GM21367 (cell line): ENCODE results near the gene FGFR2.

Experiments used
- ATAC-seq: cut with Tn5 transposase; IDR thresholded peaks from one replicate; pipeline ENCODE4 v1.9.1; 2021; ENCODE audit not compliant: unreplicated experiment

Gene FGFR2

DNA sequence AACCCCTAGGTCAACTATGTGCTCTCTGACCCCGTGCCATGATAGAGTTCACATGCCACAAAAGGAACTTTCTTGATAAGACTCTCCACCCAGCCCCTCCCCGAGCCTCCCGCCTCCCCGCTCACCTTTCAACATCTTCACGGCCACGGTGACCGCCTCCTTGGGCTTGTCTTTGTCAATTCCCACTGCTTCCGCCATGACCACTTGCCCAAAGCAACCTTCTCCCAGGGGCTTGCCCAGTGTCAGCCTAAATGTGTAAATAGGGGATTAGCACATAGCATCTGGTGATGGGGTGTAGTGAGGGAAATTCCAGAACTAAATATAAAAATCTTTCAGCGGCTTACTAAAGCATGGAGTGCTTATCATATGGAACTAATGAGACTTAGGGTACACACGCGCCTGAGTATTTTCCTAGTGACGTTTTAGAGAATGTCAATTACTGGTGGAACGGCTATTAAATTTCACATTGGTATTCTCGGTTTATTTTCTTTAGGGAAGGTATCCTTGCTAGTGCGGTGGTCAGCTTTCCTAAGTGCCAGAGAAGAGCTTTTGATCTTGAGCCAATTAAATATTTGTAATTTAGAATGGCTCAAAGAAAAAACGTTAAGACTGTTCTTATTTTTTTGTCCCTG, 97.4 kb downstream of the FGFR2 start:
- ATAC-seq = no peak

DNA sequence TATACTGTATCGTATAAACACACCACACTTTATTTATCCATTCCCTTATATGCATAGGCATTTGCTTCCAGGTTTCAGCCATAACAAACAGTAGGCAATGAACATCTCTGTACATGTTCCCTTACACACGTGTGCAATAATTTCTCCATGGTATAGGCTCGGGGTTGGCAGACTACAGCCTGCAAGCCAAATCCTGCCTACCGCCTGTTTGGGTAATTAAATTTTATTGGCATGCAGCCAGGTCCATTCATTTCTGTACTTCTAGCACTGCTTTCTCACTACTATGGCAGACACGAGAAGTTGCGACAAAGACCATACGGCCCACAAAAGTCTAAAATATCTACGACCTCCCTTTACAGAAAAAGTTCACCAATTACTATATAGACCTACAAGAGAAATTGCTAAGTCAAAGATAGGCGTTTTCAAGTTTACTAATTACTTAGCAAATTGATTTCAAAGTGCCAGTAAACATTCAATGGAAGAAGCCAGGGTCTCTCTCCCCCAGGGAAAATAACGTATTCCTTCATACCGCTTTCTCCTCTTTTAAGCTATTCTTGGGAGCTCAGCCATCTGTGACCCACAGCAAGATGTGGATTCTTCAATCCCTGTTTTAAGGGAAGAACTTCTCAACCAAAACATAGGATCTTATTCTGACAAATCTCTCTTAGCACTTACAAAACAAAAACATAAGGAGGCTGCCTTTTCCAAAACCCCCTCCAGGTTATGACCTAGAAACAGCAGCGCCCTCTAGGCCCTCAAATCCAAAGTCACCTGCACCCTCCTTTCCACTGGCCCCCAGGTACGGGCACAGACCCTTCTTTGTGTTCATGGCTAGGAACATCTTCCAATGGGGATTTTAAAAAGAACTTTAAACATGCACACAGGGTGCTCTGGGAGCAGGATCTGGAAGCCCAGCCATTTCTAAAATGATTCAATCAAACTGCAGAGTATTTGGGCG, 100.5 kb downstream of the FGFR2 start:
- ATAC-seq = no peak

DNA sequence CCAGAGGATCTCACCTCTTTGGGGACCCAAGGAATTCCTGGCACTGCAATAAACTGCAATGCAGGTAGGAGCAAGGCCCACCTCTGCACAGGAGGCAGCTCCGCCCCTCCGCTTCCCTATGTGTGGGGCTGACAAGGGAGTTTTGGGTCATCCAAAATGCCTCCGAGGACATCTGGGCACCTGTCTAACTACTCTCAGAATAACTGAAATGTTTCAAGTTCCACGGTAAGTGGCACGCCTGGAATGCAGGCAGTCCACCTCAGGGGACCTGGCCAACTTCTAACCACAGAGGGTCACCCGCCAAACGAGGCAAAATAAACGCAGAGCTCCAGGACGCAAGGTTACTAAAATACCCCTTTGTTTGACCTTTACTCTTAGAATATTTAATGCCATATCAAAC, 102.5 kb downstream of the FGFR2 start:
- no peak for ATAC-seq

DNA sequence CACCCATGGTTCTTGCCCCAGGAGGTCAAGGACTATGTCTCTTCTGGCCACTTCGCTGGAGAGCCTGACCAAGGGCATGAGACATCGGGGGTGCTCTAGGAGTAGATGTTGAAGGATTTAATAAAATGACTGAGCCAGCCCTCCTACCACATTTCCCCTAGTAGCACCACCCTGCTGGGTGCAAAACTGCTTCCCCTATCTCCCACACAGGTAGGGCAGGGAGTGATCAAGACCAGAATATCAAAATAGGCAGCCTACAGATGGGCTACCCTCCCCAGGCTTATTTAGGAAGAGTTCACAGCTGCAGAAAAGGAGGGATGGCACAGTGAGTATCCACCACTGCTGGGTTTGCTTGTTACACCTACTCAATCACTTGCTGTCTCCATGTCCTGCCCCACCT, 103.9 kb downstream of the FGFR2 start:
- no peak for ATAC-seq

DNA sequence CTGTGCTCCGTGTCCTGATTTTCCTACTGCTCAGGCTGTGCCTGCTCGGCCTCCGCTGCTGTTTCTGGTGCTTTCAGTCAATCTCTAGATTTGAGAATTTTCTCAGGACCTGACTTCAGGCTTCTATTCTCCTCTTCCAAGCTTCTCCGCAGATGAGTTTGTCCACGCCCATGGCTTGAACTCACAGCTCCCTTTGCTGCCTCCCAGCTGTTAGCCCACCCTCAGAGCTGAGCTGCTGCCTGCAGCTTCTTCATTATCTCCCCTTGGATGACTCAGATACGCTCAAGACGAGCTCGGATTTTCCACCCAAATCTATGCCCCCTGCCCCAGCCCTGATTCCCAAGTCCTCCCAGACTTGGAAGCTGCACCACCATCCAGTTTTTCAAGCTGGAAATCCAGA, 104.7 kb downstream of the FGFR2 start:
- no peak for ATAC-seq

DNA sequence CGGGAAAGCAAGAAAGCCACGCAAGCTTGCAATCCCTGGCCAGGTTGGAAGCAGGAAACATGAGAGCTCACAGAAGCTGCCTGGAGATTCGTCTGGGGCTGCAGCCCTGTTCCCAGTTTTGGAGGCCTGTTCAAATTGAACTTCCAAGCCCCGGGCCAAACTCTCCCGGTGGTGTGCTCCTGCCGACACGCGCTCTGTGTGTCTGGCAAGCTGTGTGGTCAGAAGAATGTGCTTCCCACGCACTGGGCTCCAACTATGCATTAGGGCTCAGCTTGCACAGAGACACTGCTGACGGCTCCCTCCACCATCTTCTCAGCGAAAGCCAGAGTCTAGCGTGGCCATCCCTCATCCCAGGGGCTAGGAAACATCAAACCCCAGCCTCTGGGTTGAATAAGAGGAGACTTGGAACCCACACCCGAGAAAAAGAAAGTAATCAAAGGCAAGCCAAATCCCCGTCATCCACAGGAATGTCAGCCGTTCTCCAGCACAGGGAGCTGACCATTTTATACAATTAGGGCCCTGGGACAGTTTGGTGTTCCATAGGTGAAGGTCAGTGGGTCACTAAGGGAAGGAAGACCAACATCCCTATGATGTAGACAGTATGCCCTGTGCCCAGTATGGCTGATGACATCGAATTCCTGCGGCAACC, 107.2 kb downstream of the FGFR2 start:
- no peak for ATAC-seq

DNA sequence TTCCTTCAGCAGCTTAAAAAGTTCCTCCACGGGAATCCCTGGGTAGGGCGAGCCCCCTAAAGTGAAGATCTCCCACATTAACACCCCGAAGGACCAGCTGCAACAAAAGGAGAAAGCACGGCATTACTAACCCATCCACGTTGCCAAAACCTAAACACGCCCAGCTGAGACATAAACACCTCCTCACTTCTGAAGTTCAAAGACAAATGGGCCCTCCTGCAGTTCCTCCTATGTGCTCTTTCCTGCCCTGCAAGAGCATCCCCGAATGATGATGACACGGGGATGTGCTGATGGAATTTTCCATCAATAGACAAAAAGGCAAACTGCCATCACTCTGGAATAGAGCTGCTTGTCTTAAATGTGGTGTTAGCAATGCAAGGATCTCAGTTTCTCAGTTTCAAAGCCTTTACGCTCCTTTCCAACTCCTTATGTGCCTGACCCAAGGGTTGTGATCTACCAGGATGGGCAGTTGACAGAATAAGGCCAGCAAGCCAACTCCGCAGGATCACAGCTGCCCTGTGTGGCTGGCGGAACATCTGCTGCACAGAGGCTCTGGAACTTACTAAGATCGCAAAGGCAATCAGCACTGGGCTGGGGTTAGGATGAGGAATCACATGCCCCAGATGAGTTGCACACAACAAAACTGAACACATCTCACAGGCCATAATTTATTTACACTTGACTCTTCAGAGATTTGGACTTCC, 112.7 kb downstream of the FGFR2 start:
- ATAC-seq = no peak

DNA sequence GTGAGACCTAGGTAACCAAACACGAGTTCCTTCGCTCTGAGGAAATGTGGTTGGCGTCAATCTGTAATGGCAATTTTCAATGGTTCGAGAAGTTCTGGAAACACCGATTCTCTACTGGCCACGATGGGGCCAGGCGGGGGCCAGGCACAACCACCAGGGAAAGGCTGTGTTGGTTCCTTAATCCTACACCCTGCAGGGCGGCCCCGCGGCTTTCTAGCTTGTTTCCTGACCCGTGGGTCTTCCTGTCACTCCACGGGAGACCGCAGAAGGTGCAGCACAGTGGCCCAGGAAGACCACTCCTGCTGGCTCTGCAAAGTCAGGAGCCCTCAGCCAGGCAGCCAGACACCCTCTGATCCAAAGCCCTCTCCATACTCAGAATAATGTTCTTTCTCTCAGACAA, 113.4 kb downstream of the FGFR2 start:
- ATAC-seq = no peak

DNA sequence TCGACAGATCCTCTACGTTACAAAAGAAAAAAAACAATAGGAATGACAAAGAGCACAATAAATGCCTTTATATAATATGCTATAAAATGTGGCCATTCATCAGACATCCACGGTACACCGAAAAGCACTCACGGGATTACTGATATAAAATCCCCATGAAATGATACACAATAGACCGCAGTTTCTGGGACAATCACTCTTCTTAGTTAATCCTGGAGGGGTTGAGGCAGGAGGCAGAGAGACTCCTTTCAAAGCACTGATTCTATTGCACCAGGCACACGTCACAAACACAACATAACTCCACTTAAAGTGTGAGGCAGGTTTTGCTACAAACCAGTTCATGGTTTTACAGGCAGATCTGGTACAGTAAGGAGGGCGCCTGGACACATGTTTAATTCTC, 113.8 kb downstream of the FGFR2 start:
- no peak for ATAC-seq

DNA sequence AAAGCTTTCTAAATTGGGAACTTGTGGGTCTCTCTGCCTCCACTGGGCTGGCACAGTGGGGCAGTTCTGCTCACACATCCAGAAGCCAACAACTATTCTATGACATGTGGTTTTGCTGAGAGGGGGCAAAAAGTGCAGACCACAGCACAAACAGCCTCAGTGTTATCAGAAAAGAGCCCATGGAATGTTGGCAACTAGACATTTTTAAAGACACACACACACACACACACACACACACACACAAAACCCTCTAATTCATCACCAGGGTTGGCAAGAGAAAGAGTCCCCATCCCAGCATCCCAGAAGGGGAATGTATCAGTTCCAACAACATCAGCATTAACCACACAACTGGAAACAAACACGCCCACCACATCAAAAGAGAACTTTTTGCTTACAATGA, 117.1 kb downstream of the FGFR2 start:
- ATAC-seq = no peak

DNA sequence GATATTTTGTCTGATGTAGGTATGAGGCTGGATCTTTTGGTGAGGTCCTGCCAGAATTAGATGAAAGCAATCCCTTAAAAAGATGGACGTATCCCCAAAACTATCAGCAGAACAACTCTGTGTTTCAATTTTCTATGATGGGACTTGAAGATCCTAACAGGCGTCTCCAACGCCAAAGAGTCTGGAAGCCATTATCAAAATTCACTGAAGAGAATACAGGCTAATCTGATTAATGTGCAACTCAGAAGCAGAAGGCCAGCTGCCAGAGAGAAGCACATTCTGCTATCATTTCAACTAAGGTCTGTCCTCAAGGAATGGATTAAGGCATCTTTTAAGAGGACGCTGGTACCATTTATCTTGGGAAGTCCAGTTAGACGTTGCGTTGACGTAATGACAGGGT, 119.7 kb downstream of the FGFR2 start:
- no peak for ATAC-seq

DNA sequence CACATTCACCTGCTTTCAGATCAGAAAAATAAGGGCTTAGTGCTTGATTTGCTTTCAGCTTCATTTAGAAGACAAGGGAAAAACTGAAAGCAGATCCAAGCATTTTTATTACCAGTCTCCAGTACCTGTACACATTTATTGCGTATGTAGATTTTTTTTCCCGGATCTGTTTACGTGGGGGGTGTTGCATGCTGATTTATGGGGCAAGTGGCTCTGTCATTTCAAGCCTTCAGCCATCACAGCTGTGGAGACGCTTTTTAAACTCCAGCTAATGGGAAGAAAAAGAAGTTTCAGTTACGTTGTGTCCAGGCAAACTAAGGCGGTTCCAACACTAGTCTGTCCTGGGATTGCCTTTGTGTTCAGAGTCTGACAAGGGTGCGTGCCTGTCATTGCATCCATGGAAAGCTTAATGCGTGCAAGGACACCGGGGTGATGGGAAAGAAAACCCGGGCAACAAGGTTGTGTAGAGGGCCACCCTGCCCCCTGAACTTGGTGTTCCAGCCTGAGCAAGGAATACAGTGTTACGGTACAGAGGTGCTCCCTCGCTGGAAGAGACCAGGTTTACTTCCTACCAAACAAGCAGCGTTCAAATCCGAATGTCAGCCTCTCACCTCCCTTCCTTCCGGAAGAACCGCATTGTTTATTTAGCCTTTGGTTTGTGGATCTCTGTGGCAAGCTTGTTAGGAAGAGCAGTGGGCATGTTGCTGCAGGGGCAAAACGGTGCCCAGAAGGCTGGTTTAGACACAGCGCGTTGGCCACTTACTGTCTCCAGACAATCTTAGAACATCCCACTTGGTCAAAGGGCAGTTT, 128.2 kb downstream of the FGFR2 start:
- ATAC-seq = no peak

DNA sequence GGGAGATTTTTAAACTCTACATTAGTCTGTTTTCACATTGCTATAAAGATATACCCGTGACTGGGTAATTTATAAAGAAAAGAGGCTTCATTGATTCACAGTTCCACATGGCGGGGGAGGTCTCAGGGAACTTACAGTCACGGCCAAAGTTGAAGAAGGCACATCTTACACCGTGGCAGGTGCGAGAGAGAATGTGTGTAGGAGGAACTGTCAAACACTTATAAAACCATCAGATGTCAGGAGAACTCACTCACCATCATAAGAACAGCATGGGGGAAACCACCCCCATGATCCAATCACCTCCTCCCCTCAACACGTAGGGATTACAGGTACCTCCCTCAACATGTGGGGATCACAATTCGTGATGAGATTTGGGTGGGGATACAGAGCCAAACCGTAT, 129.5 kb downstream of the FGFR2 start:
- ATAC-seq = no peak

DNA sequence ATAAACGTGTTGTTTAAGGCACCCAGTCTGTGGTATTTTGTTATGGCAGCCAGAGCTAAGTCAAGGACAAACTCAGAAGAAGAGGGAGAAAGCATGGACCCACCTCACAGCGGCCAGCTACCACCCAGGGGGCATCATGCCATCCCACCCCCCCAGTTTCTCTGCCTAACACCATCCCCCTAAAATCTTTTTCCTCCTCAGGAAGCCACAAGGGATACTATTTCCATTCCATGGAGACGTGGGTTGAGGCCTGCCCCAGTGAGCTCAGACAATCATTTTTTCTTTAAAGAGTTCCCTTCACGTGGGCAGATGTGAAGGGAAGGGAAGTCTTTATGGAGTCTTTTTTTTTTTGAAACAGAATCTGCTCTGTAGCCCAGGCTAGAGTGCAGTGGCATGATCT, 131.8 kb downstream of the FGFR2 start:
- ATAC-seq = no peak

DNA sequence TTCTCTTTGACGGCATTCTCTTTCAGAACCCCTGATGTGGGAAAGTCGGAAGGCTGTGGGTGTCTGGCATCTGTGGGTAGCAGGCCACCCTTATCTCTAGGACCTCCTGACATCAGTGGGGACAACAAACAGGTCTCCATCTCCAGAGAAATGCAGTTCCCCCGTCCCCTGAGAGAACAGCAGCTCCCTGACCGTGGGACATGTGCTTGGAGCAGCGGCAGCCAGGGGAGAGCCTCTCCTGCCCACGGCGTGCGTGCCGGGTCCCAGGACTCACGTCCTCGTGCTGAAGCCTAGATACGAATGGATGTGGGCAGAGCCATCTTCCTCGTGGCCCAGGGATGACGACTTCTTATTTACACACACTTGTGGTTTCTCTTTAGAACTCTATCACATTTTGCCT, 133.0 kb downstream of the FGFR2 start:
- ATAC-seq = no peak

DNA sequence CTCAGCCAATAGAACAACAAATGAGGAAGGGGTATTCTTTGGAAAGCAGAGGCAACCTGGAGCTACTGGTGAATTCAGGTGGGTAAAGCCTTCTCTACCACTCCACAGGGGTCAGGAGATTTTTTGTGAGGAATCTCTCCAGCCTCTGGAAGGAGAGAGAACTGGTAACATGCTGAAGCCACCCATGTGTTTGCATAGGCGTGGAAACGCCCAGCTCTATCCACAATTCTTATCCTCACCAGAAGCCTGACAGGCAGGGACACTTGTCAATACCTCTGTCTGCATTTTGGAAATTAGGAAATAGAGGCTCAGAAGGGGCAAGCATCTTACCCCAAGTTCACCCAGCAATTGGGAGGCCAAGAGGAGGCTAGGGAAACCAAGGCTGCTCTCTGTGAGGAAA, 133.7 kb downstream of the FGFR2 start:
- no peak for ATAC-seq

DNA sequence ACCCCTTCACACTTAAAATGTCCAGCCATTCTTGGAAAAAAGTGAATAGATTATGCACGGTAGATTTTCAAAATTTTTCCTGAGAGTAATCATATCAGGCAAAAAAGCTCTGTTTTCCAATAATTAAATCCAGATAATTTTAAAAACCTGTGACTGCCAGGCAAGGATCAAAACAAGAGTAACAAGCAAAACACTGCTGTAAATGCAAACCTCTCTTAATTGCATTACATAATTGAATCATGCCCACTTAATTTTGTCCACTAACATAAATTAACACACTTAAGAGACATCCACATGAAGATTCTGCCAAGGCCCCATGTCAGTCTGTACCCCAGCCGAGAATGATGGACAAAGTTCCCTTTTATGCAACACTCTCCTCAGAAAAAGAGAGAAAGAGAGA, 135.3 kb downstream of the FGFR2 start:
- no peak for ATAC-seq

DNA sequence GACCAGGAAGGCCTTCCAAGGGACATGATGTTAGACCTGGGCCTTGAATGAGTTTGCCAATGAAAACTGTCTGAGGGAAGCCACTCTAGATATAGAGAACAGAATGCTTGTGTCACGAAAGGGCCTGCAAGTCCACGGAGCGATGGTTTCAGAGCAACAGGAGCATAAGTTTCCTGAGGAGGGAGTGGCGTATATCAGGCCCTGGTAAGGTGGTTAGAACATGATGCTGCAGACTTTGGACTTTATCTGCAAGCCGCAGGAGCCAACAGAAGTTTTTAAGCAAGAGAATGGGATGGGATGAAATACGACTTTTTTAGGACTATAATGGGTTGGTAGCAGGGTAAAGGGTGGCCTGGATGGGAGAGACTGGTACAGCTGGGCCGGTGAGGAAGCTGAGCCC, 136.0 kb downstream of the FGFR2 start:
- ATAC-seq = no peak

DNA sequence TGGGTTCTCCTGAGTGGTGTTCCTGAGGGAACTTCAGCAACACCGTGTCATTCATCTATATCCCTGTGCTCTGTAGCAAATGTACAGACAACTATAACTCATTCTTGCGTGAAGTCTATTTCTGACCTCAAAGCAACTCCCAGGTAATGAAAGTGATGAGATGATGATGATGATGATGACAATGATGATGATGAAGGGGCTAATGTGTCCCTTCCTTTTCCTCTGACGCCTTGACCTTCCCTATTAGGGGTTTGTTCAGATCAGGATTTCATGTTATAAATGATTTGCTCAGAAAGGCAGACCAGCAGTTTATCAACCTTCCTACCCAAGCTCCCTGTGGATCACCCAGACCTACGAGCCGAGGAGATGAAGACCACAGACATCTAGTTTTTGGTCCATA, 136.9 kb downstream of the FGFR2 start:
- no peak for ATAC-seq

DNA sequence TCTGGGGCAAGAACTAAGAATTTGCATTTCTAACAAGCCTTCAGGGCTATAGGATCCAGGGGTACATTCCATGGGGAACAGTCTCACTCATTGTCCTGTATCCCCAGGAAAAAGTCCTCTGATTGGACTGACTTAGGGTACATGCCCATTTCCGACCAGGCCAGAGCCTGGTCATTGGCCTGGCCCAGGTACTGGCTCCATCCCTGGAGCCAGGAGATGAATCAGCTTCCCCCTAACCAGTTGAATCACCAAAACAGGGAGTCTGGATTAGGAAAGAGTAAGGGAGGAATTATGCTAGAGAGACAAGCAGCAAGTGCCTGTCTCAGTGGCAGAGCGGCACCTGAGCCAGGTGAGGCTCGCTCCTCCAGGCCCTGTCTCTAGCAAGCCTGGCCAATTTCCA, 137.5 kb downstream of the FGFR2 start:
- no peak for ATAC-seq
